KMS-11 (cell line): Measurements from ENCODE around the gene ALDH3B2.
"Not testable (repeated sequence)": the region's sequence is repeated elsewhere in the genome, so short reads cannot be mapped to it uniquely, and the experiment has no call there.

Source experiments
- H2AFZ ChIP-seq: fragments of 200-600 bp; sonication (generic); 2 replicates; pipeline ENCODE4 v1.6.1; 2016; ENCODE audit warnings: antibody characterized with exemption, mixed run types, low read depth
- H3K27ac ChIP-seq: fragments of 200-600 bp; sonication (generic); 2 replicates; pipeline ENCODE4 v1.6.1; 2016; ENCODE audit warnings: mild to moderate bottlenecking, mixed run types
- H3K27me3 ChIP-seq: fragments of 200-600 bp; sonication (generic); 2 replicates; pipeline ENCODE4 v1.6.1; 2017; ENCODE audit warnings: mild to moderate bottlenecking, low read depth, mixed run types, moderate library complexity; ENCODE audit not compliant: insufficient read depth
- H3K36me3 ChIP-seq: fragments of 200-600 bp; sonication (generic); 2 replicates; pipeline ENCODE4 v1.6.1; 2017; ENCODE audit warnings: mild to moderate bottlenecking, mixed run types; ENCODE audit not compliant: insufficient read depth
- H3K4me1 ChIP-seq: fragments of 200-600 bp; sonication (generic); 2 replicates; pipeline ENCODE4 v1.6.1; 2016; ENCODE audit warnings: mild to moderate bottlenecking, low read depth, mixed run types; ENCODE audit not compliant: poor library complexity, severe bottlenecking
- H3K4me2 ChIP-seq: fragments of 200-600 bp; sonication (generic); 2 replicates; pipeline ENCODE4 v1.7.0; 2016; ENCODE audit warnings: mild to moderate bottlenecking, mixed run types
- H3K4me3 ChIP-seq: fragments of 200-600 bp; sonication (generic); IDR thresholded peaks from 2 replicates; pipeline ENCODE4 v1.6.1; 2017; ENCODE audit warnings: low read depth, low read length, mixed read lengths; ENCODE audit not compliant: insufficient read depth
- H3K79me2 ChIP-seq: fragments of 200-600 bp; sonication (generic); 2 replicates; pipeline ENCODE4 v1.6.1; 2016; ENCODE audit warnings: low read depth, mixed run types; ENCODE audit not compliant: insufficient read depth
- H3K9ac ChIP-seq: fragments of 200-600 bp; sonication (generic); 2 replicates; pipeline ENCODE4 v1.6.1; 2016; ENCODE audit warnings: mild to moderate bottlenecking, mixed run types
- H4K20me1 ChIP-seq: fragments of 200-600 bp; sonication (generic); 2 replicates; pipeline ENCODE4 v1.6.1; 2016; ENCODE audit warnings: mild to moderate bottlenecking, mixed run types; ENCODE audit not compliant: insufficient read depth
- TF ChIP-seq, protein P1 (sequence below): fragments of 200-600 bp; sonication (generic); conservative IDR thresholded peaks from 2 replicates; pipeline ENCODE4 v1.6.1; 2017; ENCODE audit warnings: low read depth, mild to moderate bottlenecking, antibody characterized with exemption, low read length, moderate library complexity, mixed read lengths

The ALDH3B2 gene

DNA sequence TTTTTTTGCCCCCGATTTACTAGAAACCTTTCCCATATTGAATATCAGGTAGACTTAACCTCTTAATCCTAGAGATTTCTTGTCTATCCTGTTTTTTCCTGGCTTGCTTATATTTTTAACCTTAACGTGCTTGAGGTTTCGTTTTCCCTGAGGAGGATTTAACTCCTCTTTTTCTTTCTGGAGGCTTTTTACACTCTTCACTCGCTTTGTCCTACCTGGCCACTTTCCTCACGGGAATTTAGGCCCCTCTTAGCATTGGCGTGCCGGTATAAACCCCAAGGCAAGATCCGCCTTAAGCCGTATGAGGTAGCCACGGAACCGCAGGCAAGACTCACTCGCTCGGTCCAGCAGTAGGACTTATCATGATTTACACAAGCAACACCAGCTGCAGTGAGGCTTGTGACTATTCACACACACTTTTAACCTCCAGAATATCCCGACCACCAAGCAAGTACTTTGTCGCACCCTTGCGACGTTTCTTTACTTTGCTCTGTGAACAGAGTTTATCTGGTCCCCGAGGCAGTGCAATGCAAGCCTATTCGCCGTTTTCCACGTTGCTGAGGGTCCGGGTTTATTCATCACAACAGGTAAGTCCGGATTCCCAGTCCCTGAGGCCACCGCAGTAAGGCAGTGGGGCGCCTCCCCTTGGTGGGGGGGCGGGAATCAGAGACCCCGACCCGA, 20.6 kb upstream of the ALDH3B2 start:
- Histone ChIP-seq H3K4me2 (no peak overlapping the region), H3K36me3 (no peaks in the 10 kb centered on the region), H3K79me2 (no peaks in the 10 kb centered on the region), H3K27me3 (no peaks in the 10 kb centered on the region), H3K4me1 (no peaks in the 10 kb centered on the region), H4K20me1 (no peaks in the 10 kb centered on the region), H3K27ac (no peak overlapping the region), H3K9ac (no peak overlapping the region), H3K4me3 (no peak overlapping the region), H2AFZ (no peak overlapping the region)
- TF ChIP-seq, protein P1, sequence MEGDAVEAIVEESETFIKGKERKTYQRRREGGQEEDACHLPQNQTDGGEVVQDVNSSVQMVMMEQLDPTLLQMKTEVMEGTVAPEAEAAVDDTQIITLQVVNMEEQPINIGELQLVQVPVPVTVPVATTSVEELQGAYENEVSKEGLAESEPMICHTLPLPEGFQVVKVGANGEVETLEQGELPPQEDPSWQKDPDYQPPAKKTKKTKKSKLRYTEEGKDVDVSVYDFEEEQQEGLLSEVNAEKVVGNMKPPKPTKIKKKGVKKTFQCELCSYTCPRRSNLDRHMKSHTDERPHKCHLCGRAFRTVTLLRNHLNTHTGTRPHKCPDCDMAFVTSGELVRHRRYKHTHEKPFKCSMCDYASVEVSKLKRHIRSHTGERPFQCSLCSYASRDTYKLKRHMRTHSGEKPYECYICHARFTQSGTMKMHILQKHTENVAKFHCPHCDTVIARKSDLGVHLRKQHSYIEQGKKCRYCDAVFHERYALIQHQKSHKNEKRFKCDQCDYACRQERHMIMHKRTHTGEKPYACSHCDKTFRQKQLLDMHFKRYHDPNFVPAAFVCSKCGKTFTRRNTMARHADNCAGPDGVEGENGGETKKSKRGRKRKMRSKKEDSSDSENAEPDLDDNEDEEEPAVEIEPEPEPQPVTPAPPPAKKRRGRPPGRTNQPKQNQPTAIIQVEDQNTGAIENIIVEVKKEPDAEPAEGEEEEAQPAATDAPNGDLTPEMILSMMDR: no peak

DNA sequence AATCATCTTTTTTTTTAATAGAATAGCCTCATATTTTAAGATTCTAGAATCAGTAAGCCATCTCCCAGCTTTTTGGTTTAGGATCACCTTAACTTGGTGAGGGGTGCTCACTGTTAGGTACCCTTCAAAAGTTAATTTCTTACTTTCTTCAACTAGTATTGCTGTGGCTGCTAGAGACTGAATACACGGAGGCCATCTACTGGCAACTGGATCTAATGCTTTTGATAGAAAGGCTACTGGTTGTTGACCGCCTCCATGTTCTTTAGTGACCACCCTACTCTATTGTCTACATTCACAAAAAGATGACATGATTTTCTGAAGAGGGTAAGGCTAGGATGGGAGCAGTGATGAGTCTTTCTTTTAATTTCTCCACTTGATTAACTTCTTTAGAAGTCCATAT, 16.7 kb upstream of the ALDH3B2 start:
- no peaks in the 10 kb centered on the region for H3K27me3 ChIP-seq
- no peak overlapping the region for H3K4me2 ChIP-seq
- TF ChIP-seq, protein P1: no peak
- H3K4me3 ChIP-seq: no peak overlapping the region
- H3K4me1 ChIP-seq: no peaks in the 10 kb centered on the region
- no peaks in the 10 kb centered on the region for H4K20me1 ChIP-seq
- H2AFZ ChIP-seq: no peak overlapping the region
- H3K36me3 ChIP-seq: no peaks in the 10 kb centered on the region
- no peak overlapping the region for H3K27ac ChIP-seq
- no peak overlapping the region for H3K9ac ChIP-seq
- H3K79me2 ChIP-seq: no peaks in the 10 kb centered on the region

DNA sequence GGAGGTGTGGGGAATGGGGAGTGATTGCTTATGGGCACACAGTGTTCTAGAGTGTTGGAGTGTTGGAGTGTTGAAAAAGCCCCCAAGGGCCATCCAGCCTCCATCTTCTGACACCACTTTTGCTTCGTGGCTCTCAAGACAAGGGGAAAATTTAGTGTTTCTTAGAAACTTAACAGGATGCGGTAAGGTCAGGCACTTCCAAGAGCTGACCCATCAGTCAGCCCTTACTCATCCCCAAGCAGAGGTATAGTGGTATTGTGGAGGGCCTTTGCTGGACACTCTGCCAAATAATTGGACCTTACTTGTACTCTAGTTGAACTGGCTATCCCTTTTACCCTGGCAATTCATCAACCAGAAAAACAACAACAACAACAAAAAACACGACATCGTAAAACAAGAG, 14.8 kb upstream of the ALDH3B2 start:
- H2AFZ ChIP-seq: no peak overlapping the region
- no peak overlapping the region for H3K4me3 ChIP-seq
- no peaks in the 10 kb centered on the region for H3K79me2 ChIP-seq
- no peak overlapping the region for H3K27ac ChIP-seq
- H3K27me3 ChIP-seq: no peaks in the 10 kb centered on the region
- H3K36me3 ChIP-seq: no peaks in the 10 kb centered on the region
- no peaks in the 10 kb centered on the region for H4K20me1 ChIP-seq
- no peak overlapping the region for H3K4me2 ChIP-seq
- TF ChIP-seq, protein P1: no peak
- H3K9ac ChIP-seq: no peak overlapping the region
- no peaks in the 10 kb centered on the region for H3K4me1 ChIP-seq

DNA sequence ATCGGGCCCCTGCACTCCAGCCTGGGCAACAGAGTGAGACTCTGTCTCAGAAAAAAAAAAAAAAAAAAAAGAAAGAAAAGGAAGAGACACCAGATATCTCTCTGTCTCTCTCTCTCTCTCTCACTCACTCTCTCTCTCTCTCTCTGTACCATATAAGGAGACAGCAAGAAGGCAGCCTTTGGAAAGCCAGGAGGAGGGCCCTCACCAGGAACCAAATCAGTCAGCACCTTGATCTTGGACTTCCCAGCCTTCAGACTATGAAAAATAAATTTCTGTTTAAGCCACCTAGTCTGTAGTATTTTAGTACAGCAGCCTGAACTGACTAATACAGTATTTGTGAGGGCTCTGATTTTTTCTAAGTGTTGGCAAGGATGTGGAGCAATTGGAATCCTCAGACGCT, 13.6 kb upstream of the ALDH3B2 start:
- H3K36me3 ChIP-seq: no peaks in the 10 kb centered on the region
- H3K4me3 ChIP-seq: no peak overlapping the region
- no peaks in the 10 kb centered on the region for H3K4me1 ChIP-seq
- no peaks in the 10 kb centered on the region for H4K20me1 ChIP-seq
- TF ChIP-seq, protein P1: no peak
- no peak overlapping the region for H3K9ac ChIP-seq
- H3K4me2 ChIP-seq: no peak overlapping the region
- H3K79me2 ChIP-seq: no peaks in the 10 kb centered on the region
- H3K27ac ChIP-seq: no peak overlapping the region
- H2AFZ ChIP-seq: no peak overlapping the region
- no peaks in the 10 kb centered on the region for H3K27me3 ChIP-seq

DNA sequence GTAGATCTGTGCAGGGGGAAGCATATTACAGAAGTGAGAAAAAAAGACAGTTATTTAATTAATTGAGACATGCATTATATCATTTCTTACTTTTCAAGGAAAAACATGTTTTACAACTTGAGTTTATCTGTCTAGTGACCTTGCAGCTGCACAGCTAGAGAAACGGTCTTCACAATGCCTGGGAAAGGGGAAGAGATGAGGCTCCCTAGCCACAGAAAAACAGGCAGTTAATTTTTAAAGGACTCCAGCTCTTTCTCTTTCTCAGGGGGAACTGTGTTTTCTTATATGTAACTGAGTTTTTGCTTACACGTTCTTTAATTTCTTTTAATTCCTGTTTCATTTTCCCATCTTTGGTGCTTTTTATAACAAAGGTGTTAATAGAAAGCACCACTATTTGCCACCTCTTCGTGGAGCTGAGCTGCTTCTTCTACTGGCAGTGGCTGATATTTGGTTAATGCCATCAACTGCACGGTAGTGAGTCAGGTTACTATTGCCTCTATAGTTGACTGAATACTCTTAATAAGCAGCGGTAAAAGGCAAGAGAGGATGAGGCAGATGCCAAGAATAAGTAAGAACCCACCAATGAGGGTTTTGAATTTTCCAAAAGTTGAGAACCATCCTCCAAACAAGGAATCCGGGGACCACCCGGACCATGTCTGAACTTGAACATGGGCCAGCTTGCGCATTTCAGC, 11.4 kb upstream of the ALDH3B2 start:
- H3K36me3 ChIP-seq, H3K27me3 ChIP-seq, H3K4me3 ChIP-seq, H3K79me2 ChIP-seq, H3K27ac ChIP-seq, H3K9ac ChIP-seq, H3K4me2 ChIP-seq, H4K20me1 ChIP-seq, H2AFZ ChIP-seq, H3K4me1 ChIP-seq: not testable (repeated sequence)

DNA sequence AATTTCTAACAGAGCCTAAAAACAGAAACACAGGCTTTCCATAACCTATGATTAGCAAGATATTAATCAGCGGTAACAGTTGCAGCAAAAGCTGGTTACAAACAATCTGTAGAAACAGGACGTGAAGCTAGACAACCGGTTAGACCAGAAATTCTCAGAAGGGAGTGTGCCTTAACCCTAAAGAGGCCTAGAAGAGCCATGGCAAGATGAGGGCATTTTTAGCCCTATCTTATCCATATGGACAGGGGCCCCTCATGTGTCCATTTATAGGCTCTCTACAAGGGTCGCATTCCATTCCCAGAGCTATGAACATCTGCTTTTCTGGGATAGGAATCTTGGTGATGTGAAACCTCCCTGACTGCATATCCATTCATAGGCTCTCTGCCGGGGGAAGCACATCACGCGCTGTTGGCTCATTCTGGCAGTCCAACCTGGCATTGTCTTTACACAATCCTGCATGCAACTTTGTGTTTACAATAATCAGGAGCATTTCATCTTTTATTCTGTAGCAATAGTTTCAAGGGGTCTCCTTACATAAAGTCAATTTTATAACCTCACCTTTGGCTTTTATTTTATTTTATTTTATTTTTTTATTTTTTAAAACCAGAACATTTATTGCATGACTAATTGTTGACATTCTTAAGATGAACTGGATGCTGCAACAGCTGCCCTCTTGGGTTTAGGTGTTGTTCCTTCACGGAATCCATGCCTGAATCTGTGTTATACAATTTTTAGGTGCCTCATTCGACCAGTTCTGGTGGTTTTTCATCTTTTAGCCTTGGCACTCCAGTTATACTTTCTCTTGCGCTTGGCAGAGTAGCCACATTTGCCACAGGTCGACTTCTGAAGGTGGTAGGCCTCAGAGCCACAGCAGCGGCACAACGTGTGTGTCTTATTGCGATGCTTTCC, 8.0 kb upstream of the ALDH3B2 start:
- not testable (repeated sequence) for H3K27me3 ChIP-seq, H4K20me1 ChIP-seq, H2AFZ ChIP-seq, H3K4me3 ChIP-seq, H3K79me2 ChIP-seq, H3K36me3 ChIP-seq, H3K9ac ChIP-seq, H3K4me2 ChIP-seq, H3K4me1 ChIP-seq, H3K27ac ChIP-seq
